Measurements from ENCODE around the gene ZNF526. TPM values are rescaled to one million over a fixed set of nuclear protein-coding genes. Genes with fewer than 3 reads are reported as not detected.

Gene ZNF526
- total RNA-seq, 1 donor from 2014 or later, result 22.7 TPM

DNA sequence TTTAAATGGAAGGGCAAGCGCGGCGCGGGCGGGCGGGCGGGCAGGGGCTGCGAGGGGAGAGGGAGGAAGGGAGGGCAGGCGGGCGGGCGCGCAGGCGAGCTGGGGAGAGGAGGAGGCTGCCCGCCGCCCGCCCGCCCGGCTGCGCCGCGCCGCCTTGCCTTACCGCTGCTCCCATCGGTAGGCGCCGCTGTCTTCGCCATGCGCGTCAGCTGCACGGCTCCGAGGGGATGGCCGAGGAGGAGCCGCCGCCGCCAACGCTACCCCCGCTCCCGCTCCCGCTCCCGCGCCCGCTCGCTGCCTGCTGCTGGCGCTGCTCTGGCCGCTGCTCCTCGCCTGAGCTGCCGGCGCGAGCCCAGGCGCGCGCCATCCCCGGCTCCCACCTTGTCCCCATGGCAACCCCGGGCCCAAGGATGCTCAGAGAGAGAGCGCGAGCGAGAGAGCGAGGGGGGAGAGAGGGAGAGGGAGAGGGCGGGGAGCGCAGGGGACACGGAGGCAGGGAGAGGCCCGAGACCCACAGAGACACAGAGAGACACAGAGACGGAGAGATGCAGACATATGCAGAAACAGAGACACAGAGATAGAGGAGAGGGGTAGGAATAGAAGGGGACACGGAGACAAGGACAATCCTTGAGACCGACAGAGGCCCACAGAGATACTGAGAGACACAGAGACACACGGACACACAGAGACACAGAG lies 43.0 kb upstream of the ZNF526 start:
- ChIA-PET POLR2A (interaction anchor here (0.5 to 2.6 kb wide), 13 partner anchors 22 to 1487 kb away, joined by 3 to 18 read pairs (median 5); partner anchors contain the start of genes GSK3A, NUMBL and POU2F2), CTCF (interaction anchor here (0.5 to 2.1 kb wide), 8 partner anchors 10 to 120 kb away, joined by 3 to 7 read pairs (median 4); partner anchors contain the start of gene POU2F2)
- H3K27me3 Mint-ChIP-seq, result peaks cover 20% of the 10 kb centered on the region
- no peak overlapping the region for H3K4me3 Mint-ChIP-seq
- TF ChIP-seq, protein P1, sequence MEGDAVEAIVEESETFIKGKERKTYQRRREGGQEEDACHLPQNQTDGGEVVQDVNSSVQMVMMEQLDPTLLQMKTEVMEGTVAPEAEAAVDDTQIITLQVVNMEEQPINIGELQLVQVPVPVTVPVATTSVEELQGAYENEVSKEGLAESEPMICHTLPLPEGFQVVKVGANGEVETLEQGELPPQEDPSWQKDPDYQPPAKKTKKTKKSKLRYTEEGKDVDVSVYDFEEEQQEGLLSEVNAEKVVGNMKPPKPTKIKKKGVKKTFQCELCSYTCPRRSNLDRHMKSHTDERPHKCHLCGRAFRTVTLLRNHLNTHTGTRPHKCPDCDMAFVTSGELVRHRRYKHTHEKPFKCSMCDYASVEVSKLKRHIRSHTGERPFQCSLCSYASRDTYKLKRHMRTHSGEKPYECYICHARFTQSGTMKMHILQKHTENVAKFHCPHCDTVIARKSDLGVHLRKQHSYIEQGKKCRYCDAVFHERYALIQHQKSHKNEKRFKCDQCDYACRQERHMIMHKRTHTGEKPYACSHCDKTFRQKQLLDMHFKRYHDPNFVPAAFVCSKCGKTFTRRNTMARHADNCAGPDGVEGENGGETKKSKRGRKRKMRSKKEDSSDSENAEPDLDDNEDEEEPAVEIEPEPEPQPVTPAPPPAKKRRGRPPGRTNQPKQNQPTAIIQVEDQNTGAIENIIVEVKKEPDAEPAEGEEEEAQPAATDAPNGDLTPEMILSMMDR (IDR thresholded peaks at IDR 0.05), result no peak
- DNase-seq (peak; percentile 71), ATAC-seq (ENCODE audit: low read depth) (peak; percentile 91)
- H3K27ac Mint-ChIP-seq, result no peak overlapping the region
- intact Hi-C loops (cut with micrococcal nuclease), result loop anchor here (1.0 to 5.0 kb wide), 5 partner anchors 22 to 69 kb away; partner anchors contain the start of genes DEDD2 and GSK3A
- H3K4me1 Mint-ChIP-seq, result peaks cover 15% of the 10 kb centered on the region
- H3K9me3 Mint-ChIP-seq, result no peaks in the 10 kb centered on the region
- H3K36me3 Mint-ChIP-seq (ENCODE audit: low read depth), result no peaks in the 10 kb centered on the region

- DNase-seq, result no peak
- no peaks in the 10 kb centered on the region for H3K9me3 Mint-ChIP-seq
- no peaks in the 10 kb centered on the region for H3K36me3 Mint-ChIP-seq (ENCODE audit: low read depth)
- TF ChIP-seq, protein P1 (IDR thresholded peaks at IDR 0.05), result no peak
- no peak overlapping the region for H3K27ac Mint-ChIP-seq
- peaks cover 20% of the 10 kb centered on the region for H3K27me3 Mint-ChIP-seq
- no peak overlapping the region for H3K4me3 Mint-ChIP-seq
- ChIA-PET CTCF (interaction anchor here (1.2 kb wide), 1 partner anchor 22 kb away, joined by 7 read pairs; no protein-coding TSS in a partner anchor), POLR2A (interaction anchor here (0.7 to 1.8 kb wide), 4 partner anchors 21 to 63 kb away, joined by 3 to 10 read pairs (median 4); no protein-coding TSS in a partner anchor)
- H3K4me1 Mint-ChIP-seq, result peaks cover 20% of the 10 kb centered on the region
- intact Hi-C loops (cut with micrococcal nuclease), result loop anchor here (2.0 to 5.0 kb wide), 3 partner anchors 21 to 65 kb away; partner anchors contain the start of genes DEDD2 and GSK3A
- ATAC-seq (ENCODE audit: low read depth), result no peak
Measured at GRCh38 chr19:42177686-42178019, 42.5 kb upstream of the ZNF526 start.

DNA sequence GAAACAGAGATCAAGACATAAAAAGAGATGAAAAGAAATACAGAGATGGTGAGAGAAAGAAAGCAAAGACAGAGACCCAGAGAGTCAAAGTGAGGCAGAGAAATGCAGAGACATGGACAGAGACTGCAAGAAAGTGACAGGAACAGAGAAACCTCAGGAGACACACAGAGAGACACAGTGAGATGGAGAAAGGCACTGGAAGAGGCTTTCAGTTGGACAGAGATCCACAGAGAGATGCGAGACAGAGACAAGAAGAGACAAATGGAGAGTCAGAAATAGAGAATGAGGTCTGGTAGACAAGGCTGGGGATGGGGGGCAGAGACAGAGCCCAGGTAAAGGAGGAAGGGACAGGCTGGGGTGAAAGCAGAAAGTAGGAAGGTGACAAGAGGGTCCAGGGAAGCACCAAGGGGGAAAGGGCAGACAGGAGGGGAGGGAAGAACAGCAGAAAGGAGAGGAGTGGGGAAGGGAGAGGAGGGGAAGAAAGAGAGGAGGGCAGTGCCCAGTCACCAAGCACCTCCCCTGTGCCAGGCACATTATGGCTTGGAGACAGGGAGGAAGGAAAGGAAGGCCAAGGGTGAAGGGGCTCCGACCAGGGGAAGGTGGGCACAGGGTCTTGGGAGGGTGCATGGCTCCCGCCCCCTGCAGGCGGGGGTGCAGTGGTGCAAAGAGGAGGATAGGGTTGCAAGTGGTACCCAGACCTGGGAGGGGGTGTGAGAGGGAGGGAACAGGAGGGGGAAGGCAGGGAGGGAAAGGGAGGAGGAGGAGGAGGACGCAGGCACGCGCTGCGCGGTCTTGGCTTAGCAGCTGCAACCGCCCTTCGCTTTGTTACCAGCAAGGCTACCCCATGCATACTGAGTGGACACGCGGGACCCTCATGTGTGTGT lies 41.1 kb upstream of the ZNF526 start:
- H3K9me3 Mint-ChIP-seq, result no peaks in the 10 kb centered on the region
- H3K27ac Mint-ChIP-seq, result no peak overlapping the region
- H3K4me3 Mint-ChIP-seq, result no peak overlapping the region
- TF ChIP-seq, protein P1 (IDR thresholded peaks at IDR 0.05), result no peak
- no peaks in the 10 kb centered on the region for H3K36me3 Mint-ChIP-seq (ENCODE audit: low read depth)
- intact Hi-C loops (cut with micrococcal nuclease), result loop anchor here (5.0 kb wide), 1 partner anchor 38 kb away; the partner anchor contains the start of gene DEDD2
- peaks cover 20% of the 10 kb centered on the region for H3K27me3 Mint-ChIP-seq
- H3K4me1 Mint-ChIP-seq, result peaks cover 28% of the 10 kb centered on the region
- DNase-seq (no peak), ATAC-seq (ENCODE audit: low read depth) (no peak)
- ChIA-PET POLR2A (no interaction called here), CTCF (no interaction called here)

GRCh38 chr19:42184401-42184861 lies 35.7 kb upstream of the ZNF526 start:
- H3K27ac Mint-ChIP-seq, result peak overlapping the region; percentile 30
- peak; percentile 83 for ATAC-seq (ENCODE audit: low read depth)
- no peaks in the 10 kb centered on the region for H3K36me3 Mint-ChIP-seq (ENCODE audit: low read depth)
- CTCF ChIA-PET, result interaction anchor here (1.0 to 4.8 kb wide), 6 partner anchors 15 to 95 kb away, joined by 3 to 28 read pairs (median 6); partner anchors contain the start of gene POU2F2
- POLR2A ChIA-PET, result interaction anchor here (0.6 to 1.7 kb wide), 4 partner anchors 16 to 52 kb away, joined by 3 to 8 read pairs (median 6); partner anchors contain the start of gene POU2F2
- peaks cover 37% of the 10 kb centered on the region for H3K4me1 Mint-ChIP-seq
- intact Hi-C loops (cut with micrococcal nuclease), result loop anchor here (1.0 to 2.0 kb wide), 4 partner anchors 14 to 103 kb away; no protein-coding TSS in a partner anchor
- H3K27me3 Mint-ChIP-seq, result peaks cover 13% of the 10 kb centered on the region
- no peaks in the 10 kb centered on the region for H3K9me3 Mint-ChIP-seq
- H3K4me3 Mint-ChIP-seq, result peak overlapping the region; percentile 2
- DNase-seq, result peak; percentile 61
- TF ChIP-seq, protein P1 (IDR thresholded peaks at IDR 0.05), result no peak
